H1 (cell line): ENCODE data around the gene C1orf50. TPM values are rescaled to one million over a fixed set of nuclear protein-coding genes. Genes with fewer than 3 reads are reported as not detected.

Source experiments
- CHD2 ChIP-seq: IDR thresholded peaks from 2 replicates; pipeline ENCODE4 v1.6.1; 2012; ENCODE audit warnings: low read length, improper control_type of control experiment
- HDAC2 ChIP-seq, 2 experiments: fragments of 300-600 bp in 1 of 2; sonication (generic) in 1 of 2; IDR thresholded peaks; 2 replicates each; pipeline ENCODE4 v1.6.1; 2011 to 2012; ENCODE audit warnings: low read depth in 2 of 2, low read length in 2 of 2, mild to moderate bottlenecking in 2 of 2, moderate library complexity in 2 of 2, borderline replicate concordance in 1 of 2, inconsistent platforms in 1 of 2
- NRF1 ChIP-seq: IDR thresholded peaks from 2 replicates; pipeline ENCODE4 v1.6.1; 2011; ENCODE audit warnings: mild to moderate bottlenecking, low read depth, low read length, improper control_type of control experiment
- SAP30 ChIP-seq: fragments of 300-600 bp; sonication (generic); IDR thresholded peaks from 2 replicates; pipeline ENCODE4 v1.7.1; 2012; ENCODE audit warnings: low read length, moderate library complexity, mild to moderate bottlenecking, inconsistent platforms; ENCODE audit not compliant: insufficient read depth, insufficient replicate concordance
- SRF ChIP-seq: IDR thresholded peaks from 2 replicates; pipeline ENCODE4 v1.6.1; 2011; ENCODE audit warnings: mild to moderate bottlenecking, low read depth, low read length, moderate library complexity
- SUZ12 ChIP-seq: fragments of 200-600 bp; sonication (generic); IDR thresholded peaks from 2 replicates; pipeline ENCODE4 v1.6.1; 2012; ENCODE audit warnings: mild to moderate bottlenecking, inconsistent platforms, low read length, moderate library complexity, mixed read lengths
- polyA plus RNA-seq, 7 experiments: library from polyadenylated mRNA; depleted of rRNA in 3 of 7; stranded (reverse) in 5 of 7; unstranded in 2 of 7; fragments of >200 nt in 5 of 7; fragments of 200-250 nt in 2 of 7; gene quantifications; 1 replicate in 5 of 7; 2 replicates in 1 of 7; 4 replicates in 1 of 7; pipeline versions ENCODE4 v1.2.1 to v1.2.3, GENCODE V29; 2011 to 2013; ENCODE audit warnings: missing spikeins in 2 of 7, mixed read lengths in 2 of 7
- total RNA-seq: library from RNA; stranded (reverse); fragmentation: NEBNext Ultra II Directional; extraction: Animal tissue kit (Norgen Biotek cat#: 25700); gene quantifications from 2 replicates; pipeline ENCODE4 v1.2.1, GENCODE V29; 2021
- TF ChIP-seq, protein P1 (sequence below): fragments of 300-600 bp; sonication (generic); IDR thresholded peaks from 2 replicates; pipeline ENCODE4 v1.7.1; 2012; ENCODE audit warnings: low read length, moderate library complexity, mild to moderate bottlenecking, inconsistent platforms; ENCODE audit not compliant: insufficient replicate concordance
- TF ChIP-seq, protein P2 (sequence below), 3 experiments: IDR thresholded peaks; 1 replicate in 2 of 3; 2 replicates in 1 of 3; pipeline versions ENCODE4 v1.5.1 to v1.6.1; 2011; ENCODE audit warnings: low read length in 3 of 3, mild to moderate bottlenecking in 3 of 3, inconsistent platforms in 2 of 3, low read depth in 1 of 3, moderate library complexity in 1 of 3; ENCODE audit not compliant: insufficient read depth in 1 of 3; ENCODE audit errors: control extremely low read depth in 1 of 3

Gene C1orf50
- total and polyA plus RNA-seq, 2 of the 8 experiments (the other 6 are each of a cell fraction or from before 2014, with no cell fraction given), result 3.2 to 7.1 TPM

DNA sequence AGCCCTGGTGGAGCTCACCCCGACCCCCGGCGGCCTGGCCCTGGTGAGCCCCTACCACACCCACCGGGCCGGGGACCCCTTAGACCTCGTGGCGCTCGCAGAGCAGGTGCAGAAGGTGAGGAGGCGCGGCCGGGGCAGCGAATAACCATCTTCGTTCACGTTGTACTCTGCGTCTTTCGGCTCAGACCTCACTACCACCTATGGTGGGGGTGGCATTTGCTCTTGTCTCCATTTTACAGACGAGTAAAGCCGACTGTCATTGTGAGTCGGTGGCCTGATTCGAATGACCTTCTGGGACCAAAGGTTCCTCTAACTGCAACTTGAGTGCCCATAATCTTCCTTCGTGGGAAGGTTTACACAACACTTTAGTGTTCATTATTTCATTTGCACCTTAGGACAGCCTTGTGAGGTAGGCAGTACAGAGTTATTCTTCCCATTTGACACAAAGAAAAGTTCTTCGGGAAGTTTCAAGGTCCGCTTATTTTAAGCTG lies 506 bp downstream of the C1orf50 start (continued):
- TF ChIP-seq, protein P1, sequence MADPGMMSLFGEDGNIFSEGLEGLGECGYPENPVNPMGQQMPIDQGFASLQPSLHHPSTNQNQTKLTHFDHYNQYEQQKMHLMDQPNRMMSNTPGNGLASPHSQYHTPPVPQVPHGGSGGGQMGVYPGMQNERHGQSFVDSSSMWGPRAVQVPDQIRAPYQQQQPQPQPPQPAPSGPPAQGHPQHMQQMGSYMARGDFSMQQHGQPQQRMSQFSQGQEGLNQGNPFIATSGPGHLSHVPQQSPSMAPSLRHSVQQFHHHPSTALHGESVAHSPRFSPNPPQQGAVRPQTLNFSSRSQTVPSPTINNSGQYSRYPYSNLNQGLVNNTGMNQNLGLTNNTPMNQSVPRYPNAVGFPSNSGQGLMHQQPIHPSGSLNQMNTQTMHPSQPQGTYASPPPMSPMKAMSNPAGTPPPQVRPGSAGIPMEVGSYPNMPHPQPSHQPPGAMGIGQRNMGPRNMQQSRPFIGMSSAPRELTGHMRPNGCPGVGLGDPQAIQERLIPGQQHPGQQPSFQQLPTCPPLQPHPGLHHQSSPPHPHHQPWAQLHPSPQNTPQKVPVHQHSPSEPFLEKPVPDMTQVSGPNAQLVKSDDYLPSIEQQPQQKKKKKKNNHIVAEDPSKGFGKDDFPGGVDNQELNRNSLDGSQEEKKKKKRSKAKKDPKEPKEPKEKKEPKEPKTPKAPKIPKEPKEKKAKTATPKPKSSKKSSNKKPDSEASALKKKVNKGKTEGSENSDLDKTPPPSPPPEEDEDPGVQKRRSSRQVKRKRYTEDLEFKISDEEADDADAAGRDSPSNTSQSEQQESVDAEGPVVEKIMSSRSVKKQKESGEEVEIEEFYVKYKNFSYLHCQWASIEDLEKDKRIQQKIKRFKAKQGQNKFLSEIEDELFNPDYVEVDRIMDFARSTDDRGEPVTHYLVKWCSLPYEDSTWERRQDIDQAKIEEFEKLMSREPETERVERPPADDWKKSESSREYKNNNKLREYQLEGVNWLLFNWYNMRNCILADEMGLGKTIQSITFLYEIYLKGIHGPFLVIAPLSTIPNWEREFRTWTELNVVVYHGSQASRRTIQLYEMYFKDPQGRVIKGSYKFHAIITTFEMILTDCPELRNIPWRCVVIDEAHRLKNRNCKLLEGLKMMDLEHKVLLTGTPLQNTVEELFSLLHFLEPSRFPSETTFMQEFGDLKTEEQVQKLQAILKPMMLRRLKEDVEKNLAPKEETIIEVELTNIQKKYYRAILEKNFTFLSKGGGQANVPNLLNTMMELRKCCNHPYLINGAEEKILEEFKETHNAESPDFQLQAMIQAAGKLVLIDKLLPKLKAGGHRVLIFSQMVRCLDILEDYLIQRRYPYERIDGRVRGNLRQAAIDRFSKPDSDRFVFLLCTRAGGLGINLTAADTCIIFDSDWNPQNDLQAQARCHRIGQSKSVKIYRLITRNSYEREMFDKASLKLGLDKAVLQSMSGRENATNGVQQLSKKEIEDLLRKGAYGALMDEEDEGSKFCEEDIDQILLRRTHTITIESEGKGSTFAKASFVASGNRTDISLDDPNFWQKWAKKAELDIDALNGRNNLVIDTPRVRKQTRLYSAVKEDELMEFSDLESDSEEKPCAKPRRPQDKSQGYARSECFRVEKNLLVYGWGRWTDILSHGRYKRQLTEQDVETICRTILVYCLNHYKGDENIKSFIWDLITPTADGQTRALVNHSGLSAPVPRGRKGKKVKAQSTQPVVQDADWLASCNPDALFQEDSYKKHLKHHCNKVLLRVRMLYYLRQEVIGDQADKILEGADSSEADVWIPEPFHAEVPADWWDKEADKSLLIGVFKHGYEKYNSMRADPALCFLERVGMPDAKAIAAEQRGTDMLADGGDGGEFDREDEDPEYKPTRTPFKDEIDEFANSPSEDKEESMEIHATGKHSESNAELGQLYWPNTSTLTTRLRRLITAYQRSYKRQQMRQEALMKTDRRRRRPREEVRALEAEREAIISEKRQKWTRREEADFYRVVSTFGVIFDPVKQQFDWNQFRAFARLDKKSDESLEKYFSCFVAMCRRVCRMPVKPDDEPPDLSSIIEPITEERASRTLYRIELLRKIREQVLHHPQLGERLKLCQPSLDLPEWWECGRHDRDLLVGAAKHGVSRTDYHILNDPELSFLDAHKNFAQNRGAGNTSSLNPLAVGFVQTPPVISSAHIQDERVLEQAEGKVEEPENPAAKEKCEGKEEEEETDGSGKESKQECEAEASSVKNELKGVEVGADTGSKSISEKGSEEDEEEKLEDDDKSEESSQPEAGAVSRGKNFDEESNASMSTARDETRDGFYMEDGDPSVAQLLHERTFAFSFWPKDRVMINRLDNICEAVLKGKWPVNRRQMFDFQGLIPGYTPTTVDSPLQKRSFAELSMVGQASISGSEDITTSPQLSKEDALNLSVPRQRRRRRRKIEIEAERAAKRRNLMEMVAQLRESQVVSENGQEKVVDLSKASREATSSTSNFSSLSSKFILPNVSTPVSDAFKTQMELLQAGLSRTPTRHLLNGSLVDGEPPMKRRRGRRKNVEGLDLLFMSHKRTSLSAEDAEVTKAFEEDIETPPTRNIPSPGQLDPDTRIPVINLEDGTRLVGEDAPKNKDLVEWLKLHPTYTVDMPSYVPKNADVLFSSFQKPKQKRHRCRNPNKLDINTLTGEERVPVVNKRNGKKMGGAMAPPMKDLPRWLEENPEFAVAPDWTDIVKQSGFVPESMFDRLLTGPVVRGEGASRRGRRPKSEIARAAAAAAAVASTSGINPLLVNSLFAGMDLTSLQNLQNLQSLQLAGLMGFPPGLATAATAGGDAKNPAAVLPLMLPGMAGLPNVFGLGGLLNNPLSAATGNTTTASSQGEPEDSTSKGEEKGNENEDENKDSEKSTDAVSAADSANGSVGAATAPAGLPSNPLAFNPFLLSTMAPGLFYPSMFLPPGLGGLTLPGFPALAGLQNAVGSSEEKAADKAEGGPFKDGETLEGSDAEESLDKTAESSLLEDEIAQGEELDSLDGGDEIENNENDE, result no peak
- TF ChIP-seq SAP30 (peak; percentile 38), HDAC2 (IDR thresholded peaks at IDR 0.05; ENCODE audit: borderline replicate concordance in 1 of 2, low read depth in 2 of 2, low read length in 2 of 2) (peak in 1 of 2 experiments; percentile 9; a peak in 1 of 4 replicates), CHD2 (no peak), SRF (no peak), SUZ12 (no peak), NRF1 (no peak)
- TF ChIP-seq, protein P2, sequence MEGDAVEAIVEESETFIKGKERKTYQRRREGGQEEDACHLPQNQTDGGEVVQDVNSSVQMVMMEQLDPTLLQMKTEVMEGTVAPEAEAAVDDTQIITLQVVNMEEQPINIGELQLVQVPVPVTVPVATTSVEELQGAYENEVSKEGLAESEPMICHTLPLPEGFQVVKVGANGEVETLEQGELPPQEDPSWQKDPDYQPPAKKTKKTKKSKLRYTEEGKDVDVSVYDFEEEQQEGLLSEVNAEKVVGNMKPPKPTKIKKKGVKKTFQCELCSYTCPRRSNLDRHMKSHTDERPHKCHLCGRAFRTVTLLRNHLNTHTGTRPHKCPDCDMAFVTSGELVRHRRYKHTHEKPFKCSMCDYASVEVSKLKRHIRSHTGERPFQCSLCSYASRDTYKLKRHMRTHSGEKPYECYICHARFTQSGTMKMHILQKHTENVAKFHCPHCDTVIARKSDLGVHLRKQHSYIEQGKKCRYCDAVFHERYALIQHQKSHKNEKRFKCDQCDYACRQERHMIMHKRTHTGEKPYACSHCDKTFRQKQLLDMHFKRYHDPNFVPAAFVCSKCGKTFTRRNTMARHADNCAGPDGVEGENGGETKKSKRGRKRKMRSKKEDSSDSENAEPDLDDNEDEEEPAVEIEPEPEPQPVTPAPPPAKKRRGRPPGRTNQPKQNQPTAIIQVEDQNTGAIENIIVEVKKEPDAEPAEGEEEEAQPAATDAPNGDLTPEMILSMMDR (IDR thresholded peaks at IDR 0.05; ENCODE audit: control extremely low read depth in 1 of 3, insufficient read depth in 1 of 3, low read depth in 1 of 3, low read length in 3 of 3), result no peak
